ELR (cell line): ENCODE measurements around the gene B4GALNT1.
"Not testable (repeated sequence)": the region's sequence is repeated elsewhere in the genome, so short reads cannot be mapped to it uniquely, and the experiment has no call there.

Source experiments
- DNase-seq: peaks from one replicate; pipeline ENCODE4 v3.0.0-alpha.2; 2015; ENCODE audit warnings: low read depth

The B4GALNT1 gene

GRCh38 chr12:57637364-57637763 lies 4.4 kb upstream of the B4GALNT1 start:
- DNase-seq: peak; percentile 34

GRCh38 chr12:57636731-57637130 lies 3.7 kb upstream of the B4GALNT1 start:
- DNase-seq: not testable (repeated sequence)

GRCh38 chr12:57632073-57632957 lies 686 bp downstream of the B4GALNT1 start:
- peak; percentile 55 for DNase-seq

- DNase-seq: no peak
Observed at GRCh38 chr12:57631566-57632072, 1.4 kb downstream of the B4GALNT1 start.

GRCh38 chr12:57630891-57631433 lies 2.0 kb downstream of the B4GALNT1 start:
- DNase-seq: no peak

GRCh38 chr12:57629897-57630471 lies 3.0 kb downstream of the B4GALNT1 start:
- no peak for DNase-seq

GRCh38 chr12:57628280-57629191 lies 4.5 kb downstream of the B4GALNT1 start:
- DNase-seq: no peak

GRCh38 chr12:57627501-57628279 lies 5.3 kb downstream of the B4GALNT1 start:
- no peak for DNase-seq

- no peak for DNase-seq
Observed at GRCh38 chr12:57626921-57627445, 6.0 kb downstream of the B4GALNT1 start.

GRCh38 chr12:57626111-57626920 lies 6.7 kb downstream of the B4GALNT1 start:
- DNase-seq: no peak

GRCh38 chr12:57625261-57626032 lies 7.6 kb downstream of the B4GALNT1 start:
- DNase-seq: no peak

GRCh38 chr12:57624441-57625220 lies 8.4 kb downstream of the B4GALNT1 start:
- no peak for DNase-seq

GRCh38 chr12:57623811-57624390 lies 9.1 kb downstream of the B4GALNT1 start:
- DNase-seq: no peak

GRCh38 chr12:57623385-57623784 lies 9.6 kb downstream of the B4GALNT1 start:
- DNase-seq: no peak

GRCh38 chr12:57622293-57623245 lies 10.4 kb downstream of the B4GALNT1 start:
- DNase-seq: no peak

- DNase-seq: peak; percentile 51
Observed at GRCh38 chr12:57621497-57622292, 11.3 kb downstream of the B4GALNT1 start.
